Endodermal cell (in vitro differentiated cells): ENCODE data around the gene PCDHGA1. TPM values are rescaled to one million over a fixed set of nuclear protein-coding genes. Genes with fewer than 3 reads are reported as not detected.
"Not testable (repeated sequence)": the region's sequence is repeated elsewhere in the genome, so short reads cannot be mapped to it uniquely, and the experiment has no call there.

Experiments
- DNase-seq: peaks from one replicate; pipeline ENCODE4 v3.0.0-alpha.2; 2017
- H3K27ac ChIP-seq: 2 replicates; pipeline ENCODE4 v1.5.1; 2013; ENCODE audit warnings: mild to moderate bottlenecking, low read depth, low read length, moderate library complexity
- H3K27me3 ChIP-seq: 2 replicates; pipeline ENCODE4 v1.6.1; 2013; ENCODE audit warnings: mild to moderate bottlenecking, low read length, moderate library complexity; ENCODE audit not compliant: insufficient read depth, control insufficient read depth, poor library complexity, severe bottlenecking
- H3K36me3 ChIP-seq: 2 replicates; pipeline ENCODE4 v1.7.0; 2013; ENCODE audit warnings: mild to moderate bottlenecking, low read length, moderate library complexity; ENCODE audit not compliant: control insufficient read depth, insufficient read depth
- H3K4me1 ChIP-seq: one replicate; pipeline ENCODE4 v1.7.0; 2013; ENCODE audit warnings: low read length; ENCODE audit not compliant: control insufficient read depth, insufficient read depth
- H3K4me3 ChIP-seq: 2 replicates; pipeline ENCODE4 v1.5.1; 2013; ENCODE audit warnings: mild to moderate bottlenecking, low read length, moderate library complexity
- H3K9ac ChIP-seq: 2 replicates; pipeline ENCODE4 v1.6.1; 2013; ENCODE audit warnings: mild to moderate bottlenecking, low read length, moderate library complexity; ENCODE audit not compliant: poor library complexity, severe bottlenecking; ENCODE audit errors: extremely low read depth
- H3K9me3 ChIP-seq: 2 replicates; pipeline ENCODE4 v1.6.1; 2013; ENCODE audit warnings: mild to moderate bottlenecking, low read length, moderate library complexity; ENCODE audit not compliant: control insufficient read depth
- H3K27ac Mint-ChIP-seq: 2 replicates; pipeline ENCODE4 v1.8.0; 2020; ENCODE audit warnings: mixed read lengths
- H3K27me3 Mint-ChIP-seq: 2 replicates; pipeline ENCODE4 v1.8.0; 2021; ENCODE audit warnings: mild to moderate bottlenecking, mixed read lengths; ENCODE audit not compliant: insufficient read depth
- H3K36me3 Mint-ChIP-seq: 2 replicates; pipeline ENCODE4 v1.8.0; 2020; ENCODE audit warnings: low read depth, mixed read lengths
- H3K4me1 Mint-ChIP-seq: 2 replicates; pipeline ENCODE4 v1.8.0; 2020; ENCODE audit warnings: mixed read lengths
- H3K4me3 Mint-ChIP-seq: 2 replicates; pipeline ENCODE4 v1.8.0; 2020; ENCODE audit warnings: mild to moderate bottlenecking, moderate library complexity, mixed read lengths
- H3K9me3 Mint-ChIP-seq: 2 replicates; pipeline ENCODE4 v1.8.0; 2020; ENCODE audit warnings: mild to moderate bottlenecking, mixed read lengths
- WGBS, 2 experiments: methylation state at CpG; one replicate each; pipeline versions ENCODE4 v1.1.5 to v1.1.7; 2013; ENCODE audit warnings: missing lambda C conversion rate in 2 of 2, mixed read lengths in 1 of 2; ENCODE audit not compliant: insufficient coverage in 1 of 2, insufficient read length in 1 of 2; 5-methylcytosine and 5-hydroxymethylcytosine counted together
- total RNA-seq, 2 donors: library from RNA; stranded (reverse); fragmentation: NEBNext Ultra II Directional in 1 of 2; extraction: Animal tissue kit (Norgen Biotek cat#: 25700) in 1 of 2; gene quantifications; 2 replicates in 1 of 2; 3 replicates in 1 of 2; pipeline ENCODE4 v1.2.1, GENCODE V29; 2021
- TF ChIP-seq, protein P1 (sequence below): fragments of 200-600 bp; sonication (generic); conservative IDR thresholded peaks from 2 replicates; pipeline ENCODE4 v1.5.0; 2021; ENCODE audit warnings: antibody characterized with exemption, mild to moderate bottlenecking

Gene PCDHGA1
- total RNA-seq, 2 donors from 2014 or later, result 0.38 to 2.2 TPM

DNA sequence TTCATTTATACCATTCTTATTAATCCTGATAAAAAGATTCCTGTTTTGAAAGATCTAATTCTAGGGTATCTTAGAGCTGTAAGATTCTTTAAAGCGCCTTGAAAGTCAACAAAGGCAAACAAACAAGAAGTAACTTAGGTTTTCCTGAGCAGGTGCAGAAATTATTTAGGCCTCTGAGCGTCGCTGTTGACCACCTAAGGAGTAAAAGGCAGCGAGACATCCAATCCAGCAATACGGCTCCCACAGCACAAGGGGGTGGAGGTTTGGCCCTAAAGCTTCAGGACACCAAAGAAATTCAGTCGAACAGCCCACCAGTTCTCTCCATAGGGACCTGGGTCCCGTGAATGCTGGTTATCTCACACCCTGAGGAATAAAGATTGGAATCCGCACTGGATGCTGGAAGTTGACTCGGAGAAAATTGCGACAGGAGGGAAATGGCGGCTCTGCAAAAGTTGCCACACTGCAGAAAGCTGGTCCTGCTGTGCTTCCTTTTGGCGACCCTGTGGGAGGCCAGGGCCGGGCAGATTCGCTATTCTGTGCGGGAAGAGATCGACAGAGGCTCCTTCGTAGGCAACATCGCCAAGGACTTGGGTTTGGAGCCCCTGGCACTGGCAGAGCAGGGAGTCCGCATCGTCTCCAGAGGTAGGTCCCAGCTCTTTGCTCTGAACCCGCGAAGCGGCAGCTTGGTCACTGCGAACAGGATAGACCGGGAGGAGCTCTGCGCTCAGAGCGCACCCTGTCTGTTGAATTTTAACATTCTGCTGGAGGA is 8.4 kb downstream of the PCDHGA1 start, which contains the start of gene PCDHGA2:
Gene PCDHGA2 (plus strand): TSS at position 223 of the 769 bp plus-strand sequence.
- Mint-ChIP-seq H3K4me3 (peak within 1 kb of the TSS; percentile 46), H3K9me3 (peaks cover 47% of the 10 kb centered on the region), H3K27ac (peak within 1 kb of the TSS; percentile 55), H3K36me3 (peaks cover 8% of the 10 kb centered on the region), H3K27me3 (peaks cover 19% of the 10 kb centered on the region), H3K4me1 (no peaks in the 10 kb centered on the region)
- WGBS, 2 experiments, result 78 to 88% methylated on average over 19 to 27 of the region's 27 CpGs
- H3K9me3 ChIP-seq, result peaks cover under 1% of the 10 kb centered on the region
- no peak within 1 kb of the TSS for H3K4me3 ChIP-seq
- H3K27ac ChIP-seq, result no peak within 1 kb of the TSS
- H3K27me3 ChIP-seq, result no peaks in the 10 kb centered on the region
- H3K36me3 ChIP-seq, result no peaks in the 10 kb centered on the region
- DNase-seq, result peak; percentile 75
- H3K4me1 ChIP-seq, result no peaks in the 10 kb centered on the region
- no peak within 1 kb of the TSS for H3K9ac ChIP-seq
- TF ChIP-seq, protein P1, sequence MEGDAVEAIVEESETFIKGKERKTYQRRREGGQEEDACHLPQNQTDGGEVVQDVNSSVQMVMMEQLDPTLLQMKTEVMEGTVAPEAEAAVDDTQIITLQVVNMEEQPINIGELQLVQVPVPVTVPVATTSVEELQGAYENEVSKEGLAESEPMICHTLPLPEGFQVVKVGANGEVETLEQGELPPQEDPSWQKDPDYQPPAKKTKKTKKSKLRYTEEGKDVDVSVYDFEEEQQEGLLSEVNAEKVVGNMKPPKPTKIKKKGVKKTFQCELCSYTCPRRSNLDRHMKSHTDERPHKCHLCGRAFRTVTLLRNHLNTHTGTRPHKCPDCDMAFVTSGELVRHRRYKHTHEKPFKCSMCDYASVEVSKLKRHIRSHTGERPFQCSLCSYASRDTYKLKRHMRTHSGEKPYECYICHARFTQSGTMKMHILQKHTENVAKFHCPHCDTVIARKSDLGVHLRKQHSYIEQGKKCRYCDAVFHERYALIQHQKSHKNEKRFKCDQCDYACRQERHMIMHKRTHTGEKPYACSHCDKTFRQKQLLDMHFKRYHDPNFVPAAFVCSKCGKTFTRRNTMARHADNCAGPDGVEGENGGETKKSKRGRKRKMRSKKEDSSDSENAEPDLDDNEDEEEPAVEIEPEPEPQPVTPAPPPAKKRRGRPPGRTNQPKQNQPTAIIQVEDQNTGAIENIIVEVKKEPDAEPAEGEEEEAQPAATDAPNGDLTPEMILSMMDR, result peak; percentile 78

DNA sequence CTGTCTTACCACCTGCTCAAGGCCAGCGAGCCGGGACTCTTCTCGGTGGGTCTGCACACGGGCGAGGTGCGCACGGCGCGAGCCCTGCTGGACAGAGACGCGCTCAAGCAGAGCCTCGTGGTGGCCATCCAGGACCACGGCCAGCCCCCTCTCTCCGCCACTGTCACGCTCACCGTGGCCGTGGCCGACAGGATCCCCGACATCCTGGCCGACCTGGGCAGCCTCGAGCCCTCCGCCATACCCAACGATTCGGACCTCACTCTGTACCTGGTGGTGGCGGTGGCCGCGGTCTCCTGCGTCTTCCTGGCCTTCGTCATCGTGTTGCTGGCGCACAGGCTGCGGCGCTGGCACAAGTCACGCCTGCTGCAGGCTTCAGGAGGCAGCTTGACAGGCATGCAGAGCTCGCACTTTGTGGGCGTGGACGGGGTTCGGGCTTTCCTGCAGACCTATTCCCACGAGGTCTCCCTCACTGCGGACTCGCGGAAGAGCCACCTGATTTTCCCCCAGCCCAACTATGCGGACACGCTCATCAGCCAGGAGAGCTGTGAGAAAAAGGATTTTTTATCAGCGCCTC is 10.6 kb downstream of the PCDHGA1 start:
- Mint-ChIP-seq H3K36me3 (peaks cover 14% of the 10 kb centered on the region), H3K27me3 (peaks cover 22% of the 10 kb centered on the region), H3K9me3 (peaks cover 64% of the 10 kb centered on the region)
- not testable (repeated sequence) for H3K36me3 ChIP-seq, H3K9ac ChIP-seq, H3K4me1 ChIP-seq, H3K4me1 Mint-ChIP-seq, H3K27ac Mint-ChIP-seq, H3K27me3 ChIP-seq, H3K4me3 ChIP-seq, H3K27ac ChIP-seq, H3K4me3 Mint-ChIP-seq, DNase-seq
- 94 to 97% methylated on average over 20 to 43 of the region's 45 CpGs for WGBS, 2 experiments
- peaks cover 19% of the 10 kb centered on the region for H3K9me3 ChIP-seq

DNA sequence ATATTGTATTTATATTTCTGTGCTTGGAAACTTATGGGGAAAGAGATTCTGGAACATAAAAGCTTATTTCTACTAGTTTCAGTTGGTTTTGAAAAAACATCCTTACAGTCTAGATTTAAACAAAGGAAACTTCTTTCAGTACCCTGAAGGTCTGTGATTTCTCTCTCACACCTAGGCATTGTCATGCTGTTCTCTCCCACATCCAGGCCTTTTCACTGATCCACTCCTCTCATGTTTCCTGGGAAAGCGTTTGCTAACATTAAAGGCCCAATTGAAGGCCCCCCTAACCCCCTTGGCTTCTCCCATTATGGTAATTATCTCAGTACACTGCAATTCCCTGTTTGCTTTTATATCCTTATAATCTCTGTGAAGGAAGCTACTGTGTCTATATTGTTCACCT is 12.5 kb downstream of the PCDHGA1 start:
- peaks cover 32% of the 10 kb centered on the region for H3K9me3 ChIP-seq
- Mint-ChIP-seq H3K4me3 (no peak overlapping the region), H3K4me1 (no peaks in the 10 kb centered on the region), H3K36me3 (peaks cover 22% of the 10 kb centered on the region), H3K27me3 (peaks cover 11% of the 10 kb centered on the region), H3K9me3 (peaks cover 74% of the 10 kb centered on the region), H3K27ac (no peak overlapping the region)
- H3K4me3 ChIP-seq, result peak overlapping the region; percentile 77
- H3K36me3 ChIP-seq, result no peaks in the 10 kb centered on the region
- TF ChIP-seq, protein P1, result no peak
- H3K27ac ChIP-seq, result no peak overlapping the region
- H3K9ac ChIP-seq, result no peak overlapping the region
- 84% methylated on average over 1 of the region's 1 CpG; no CpG with 5 or more reads in 1 of the 2 experiments for WGBS, 2 experiments
- H3K27me3 ChIP-seq, result no peaks in the 10 kb centered on the region
- DNase-seq, result no peak
- H3K4me1 ChIP-seq, result no peaks in the 10 kb centered on the region
